ENCODE measurements around the gene PRSS21.

The PRSS21 gene

DNA sequence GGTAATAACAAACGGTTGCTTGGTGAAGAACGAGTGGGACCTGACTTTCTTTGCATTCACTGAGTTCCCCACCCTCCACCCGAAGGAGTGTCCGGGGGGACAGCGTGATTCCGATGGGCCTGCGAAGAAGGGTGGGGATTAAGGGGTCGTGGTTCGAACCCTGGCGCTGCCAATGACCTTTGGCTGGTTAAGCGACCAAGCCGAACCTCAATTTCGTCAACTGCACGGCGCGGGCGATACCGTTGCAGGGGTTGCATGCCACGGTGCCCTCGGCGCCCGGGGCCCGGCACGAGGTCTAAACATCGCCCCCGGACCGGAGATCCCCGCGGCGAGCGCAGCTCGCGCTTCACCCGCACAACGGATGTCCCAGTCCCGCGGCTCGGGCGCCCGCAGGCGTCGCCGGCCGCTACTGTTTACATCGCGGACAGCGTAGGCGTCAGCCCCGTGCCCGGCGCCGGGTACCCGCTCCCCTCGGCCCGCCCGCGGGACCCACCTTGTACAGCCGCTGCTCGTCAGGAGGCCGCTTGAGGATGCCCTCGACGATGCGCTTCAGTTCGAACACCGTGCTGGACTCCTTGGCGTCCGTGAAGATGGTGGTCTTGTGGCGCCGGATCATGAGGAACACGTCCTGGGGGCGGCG lies 40.4 kb upstream of the PRSS21 start:
- DNase-seq (peak in 2 of 3 experiments; percentile 28 to 40), ATAC-seq (replicated peaks) (peak; percentile 37)
- no peaks in the 10 kb centered on the region for H3K9me3 Mint-ChIP-seq
- peak overlapping the region; percentile 97 to 98 for H3K27ac Mint-ChIP-seq
- no peaks in the 10 kb centered on the region for H3K27me3 Mint-ChIP-seq
- peak overlapping the region; percentile 92 to 93 for H3K4me3 Mint-ChIP-seq
- peaks cover 35% of the 10 kb centered on the region for H3K36me3 Mint-ChIP-seq (ENCODE audit: insufficient read depth)
- H3K4me1 Mint-ChIP-seq (ENCODE audit: low read depth in 2 of 2), result peaks cover 28 to 44% of the 10 kb centered on the region in 2 donors

- H3K36me3 Mint-ChIP-seq (ENCODE audit: insufficient read depth), result peaks cover 27% of the 10 kb centered on the region
- peak; percentile 87 for ATAC-seq (replicated peaks)
- H3K4me1 Mint-ChIP-seq (ENCODE audit: low read depth in 2 of 2), result peaks cover 24 to 41% of the 10 kb centered on the region in 2 donors
Measured at GRCh38 chr16:2777231-2777902, 39.7 kb upstream of the PRSS21 start, which contains the start of gene ELOB. ELOB (minus strand) TSS chr16:2777280; CDS start chr16:2777239, 41 bp downstream.

GRCh38 chr16:2777903-2778629 lies 39.0 kb upstream of the PRSS21 start:
- ATAC-seq (replicated peaks) (peak; percentile 53), DNase-seq (peak; percentile 46 to 48 (median 47))
- Mint-ChIP-seq H3K27me3 (no peaks in the 10 kb centered on the region), H3K9me3 (no peaks in the 10 kb centered on the region), H3K27ac (peak overlapping the region; percentile 97 to 98), H3K4me3 (peak overlapping the region; percentile 92 to 93), H3K36me3 (ENCODE audit: insufficient read depth) (peaks cover 22% of the 10 kb centered on the region), H3K4me1 (ENCODE audit: low read depth in 2 of 2) (peaks cover 20 to 36% of the 10 kb centered on the region in 2 donors)

More at GRCh38 chr16:2777231-2777902, 39.7 kb upstream of the PRSS21 start, which contains the start of gene ELOB:
- peak; percentile 80 to 83 (median 81) for DNase-seq
- Mint-ChIP-seq H3K4me3 (peak within 1 kb of the TSS; percentile 92 to 93), H3K27me3 (no peaks in the 10 kb centered on the region), H3K27ac (peak within 1 kb of the TSS; percentile 97 to 98), H3K9me3 (no peaks in the 10 kb centered on the region)

- Mint-ChIP-seq H3K9me3 (no peaks in the 10 kb centered on the region), H3K27ac (peak overlapping the region; percentile 97 to 98), H3K4me1 (ENCODE audit: low read depth in 2 of 2) (peaks cover 20 to 36% of the 10 kb centered on the region in 2 donors), H3K36me3 (ENCODE audit: insufficient read depth) (peaks cover 22% of the 10 kb centered on the region), H3K4me3 (peak overlapping the region; percentile 92 to 93), H3K27me3 (no peaks in the 10 kb centered on the region)
- DNase-seq (no peak), ATAC-seq (replicated peaks) (no peak)
Measured at GRCh38 chr16:2778630-2778958, 38.4 kb upstream of the PRSS21 start.

DNA sequence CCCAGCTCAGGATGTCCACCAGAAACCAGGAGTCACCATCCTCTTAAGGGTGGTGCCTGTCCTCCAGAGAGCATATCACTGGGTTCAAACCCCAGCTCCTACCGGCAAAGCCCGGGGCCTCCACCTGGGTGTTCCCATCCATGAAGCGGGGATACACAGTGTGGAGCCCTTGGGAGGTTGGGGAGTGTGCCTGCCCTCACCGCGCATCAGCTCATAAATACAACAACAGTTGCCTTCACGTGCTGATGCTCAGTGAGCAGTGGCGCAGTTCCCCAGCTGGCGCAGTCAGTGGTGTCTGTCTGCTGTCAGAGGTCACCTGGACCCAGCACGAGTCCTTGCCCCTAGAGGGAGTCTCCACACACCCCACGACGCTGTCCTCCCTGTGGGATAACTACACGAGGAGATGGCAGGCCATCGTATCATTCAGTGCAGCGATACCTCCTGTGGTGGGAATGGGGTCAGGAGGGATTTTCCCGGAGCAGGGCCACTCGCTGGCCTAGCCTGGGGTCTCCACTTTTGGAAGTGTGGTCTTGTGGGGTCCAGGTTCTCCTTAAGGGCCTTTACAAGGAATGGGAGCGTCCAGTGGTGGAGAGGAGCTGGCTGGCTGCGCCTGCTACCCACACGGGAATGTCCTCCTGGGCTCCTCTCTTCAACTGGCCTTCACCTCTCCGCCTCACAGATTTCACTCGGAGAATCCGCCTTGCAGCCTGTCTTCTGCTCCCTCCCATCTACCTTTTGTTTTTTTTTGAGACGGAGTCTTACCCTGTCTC lies 37.7 kb upstream of the PRSS21 start:
- peaks cover 20 to 38% of the 10 kb centered on the region in 2 donors for H3K4me1 Mint-ChIP-seq (ENCODE audit: low read depth in 2 of 2)
- no peaks in the 10 kb centered on the region for H3K9me3 Mint-ChIP-seq
- H3K4me3 Mint-ChIP-seq, result no peak overlapping the region
- H3K36me3 Mint-ChIP-seq (ENCODE audit: insufficient read depth), result peaks cover 18% of the 10 kb centered on the region
- peak overlapping the region; percentile 88 to 97 for H3K27ac Mint-ChIP-seq
- DNase-seq (no peak), ATAC-seq (replicated peaks) (no peak)
- H3K27me3 Mint-ChIP-seq, result no peaks in the 10 kb centered on the region

GRCh38 chr16:2779978-2780898 lies 36.8 kb upstream of the PRSS21 start:
- Mint-ChIP-seq H3K36me3 (ENCODE audit: insufficient read depth) (peaks cover 17% of the 10 kb centered on the region), H3K27ac (peak overlapping the region; percentile 88 to 97), H3K27me3 (no peaks in the 10 kb centered on the region), H3K9me3 (no peaks in the 10 kb centered on the region), H3K4me1 (ENCODE audit: low read depth in 2 of 2) (peaks cover 23 to 39% of the 10 kb centered on the region in 2 donors), H3K4me3 (peak overlapping the region in 1 of 2 donors; percentile 17)
- no peak for ATAC-seq (replicated peaks)
- no peak for DNase-seq

GRCh38 chr16:2782583-2783351 lies 34.3 kb upstream of the PRSS21 start:
- H3K4me3 Mint-ChIP-seq, result no peak overlapping the region
- H3K27me3 Mint-ChIP-seq, result no peaks in the 10 kb centered on the region
- no peaks in the 10 kb centered on the region for H3K9me3 Mint-ChIP-seq
- no peak overlapping the region for H3K27ac Mint-ChIP-seq
- peaks cover 7% of the 10 kb centered on the region for H3K36me3 Mint-ChIP-seq (ENCODE audit: insufficient read depth)
- ATAC-seq (replicated peaks) (no peak), DNase-seq (no peak)
- peaks cover 15 to 26% of the 10 kb centered on the region in 2 donors for H3K4me1 Mint-ChIP-seq (ENCODE audit: low read depth in 2 of 2)

DNA sequence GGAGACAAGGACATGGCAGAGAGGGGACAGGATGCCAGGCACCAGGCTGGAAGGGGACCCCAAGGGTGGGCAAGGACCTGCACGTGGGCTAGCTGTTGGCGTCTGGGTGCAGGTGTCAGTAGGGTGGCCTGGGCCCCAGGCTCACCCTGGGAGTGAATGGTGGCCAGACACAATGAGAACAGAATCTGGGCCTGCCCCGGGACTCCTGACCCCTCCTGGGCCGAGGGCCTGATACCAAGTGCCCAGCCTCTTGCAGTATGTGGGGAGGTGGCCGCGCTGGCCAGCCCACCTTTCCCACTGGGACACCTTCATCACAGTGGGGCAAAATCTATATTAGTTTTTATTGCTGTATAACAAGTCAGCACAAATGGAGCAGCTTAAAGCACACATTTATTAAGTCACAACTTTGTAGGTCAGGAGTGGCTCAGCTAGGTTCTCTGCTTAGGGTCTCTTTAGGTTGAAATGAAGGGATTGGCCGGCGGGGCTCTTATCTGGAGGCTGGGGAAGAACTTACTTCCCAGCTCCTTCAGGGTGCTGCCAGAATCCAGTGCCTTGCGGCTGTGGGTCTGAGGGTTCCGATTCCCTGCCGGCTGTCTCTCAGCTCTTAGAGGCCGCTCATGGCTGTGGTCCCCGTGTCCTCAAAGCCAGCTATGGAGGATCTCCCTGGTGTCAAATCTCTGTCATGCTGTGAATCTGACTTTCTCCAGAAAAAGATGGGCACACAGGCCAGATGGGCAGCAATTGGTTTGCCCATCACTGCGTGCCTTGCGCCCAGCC lies 33.3 kb upstream of the PRSS21 start:
- Mint-ChIP-seq H3K27ac (no peak overlapping the region), H3K4me1 (ENCODE audit: low read depth in 2 of 2) (peaks cover 6 to 16% of the 10 kb centered on the region in 2 donors), H3K27me3 (no peaks in the 10 kb centered on the region), H3K36me3 (ENCODE audit: insufficient read depth) (no peaks in the 10 kb centered on the region), H3K9me3 (no peaks in the 10 kb centered on the region), H3K4me3 (peak overlapping the region; percentile 87)
- no peak for DNase-seq
- no peak for ATAC-seq (replicated peaks)

DNA sequence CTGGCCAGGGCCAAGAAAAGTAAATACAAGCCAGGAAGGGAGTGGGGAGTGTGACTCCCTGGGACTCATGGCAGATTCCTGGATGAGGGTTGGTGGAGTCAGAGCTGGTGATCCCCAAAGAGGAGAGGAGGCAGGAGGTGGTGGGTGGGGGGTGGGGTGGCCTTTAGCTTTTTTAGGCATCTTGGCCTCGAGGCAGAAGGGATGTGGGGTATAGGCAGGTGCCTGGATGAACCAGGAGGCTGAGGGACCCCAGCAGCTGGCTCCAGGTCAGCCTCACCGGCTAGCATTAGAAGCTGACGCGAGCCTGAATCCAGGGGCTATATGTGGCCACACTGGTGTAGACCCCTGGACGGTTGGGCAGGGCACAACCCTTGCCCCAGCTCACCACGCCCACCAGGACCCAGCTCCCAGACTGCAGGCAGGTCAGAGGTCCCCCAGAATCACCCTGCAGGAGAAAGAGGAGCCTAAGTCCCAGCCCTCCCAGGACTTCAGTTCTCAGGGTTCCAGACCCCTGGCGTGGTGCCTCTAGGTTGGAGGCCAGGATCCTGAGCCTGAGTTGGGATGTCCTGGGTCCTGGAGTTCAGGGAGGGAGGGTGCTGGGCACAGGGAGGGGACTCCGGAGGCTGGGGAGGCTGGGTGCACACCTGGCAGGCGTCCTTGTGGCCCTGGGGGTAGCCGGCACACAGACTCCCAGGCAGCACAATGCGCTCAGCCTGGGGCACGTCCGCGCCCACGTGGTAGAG lies 32.5 kb upstream of the PRSS21 start:
- ATAC-seq (replicated peaks) (no peak), DNase-seq (no peak)
- peak overlapping the region in 1 of 2 donors; percentile 75 for H3K27ac Mint-ChIP-seq
- no peaks in the 10 kb centered on the region for H3K36me3 Mint-ChIP-seq (ENCODE audit: insufficient read depth)
- H3K4me1 Mint-ChIP-seq (ENCODE audit: low read depth in 2 of 2), result peaks cover 6 to 12% of the 10 kb centered on the region in 2 donors
- peaks cover 2 to 4% of the 10 kb centered on the region in 2 donors for H3K27me3 Mint-ChIP-seq
- peak overlapping the region; percentile 87 for H3K4me3 Mint-ChIP-seq
- H3K9me3 Mint-ChIP-seq, result no peaks in the 10 kb centered on the region

- Mint-ChIP-seq H3K4me1 (ENCODE audit: low read depth in 2 of 2) (peaks cover 3 to 7% of the 10 kb centered on the region in 2 donors), H3K27ac (peak overlapping the region; percentile 25 to 75), H3K9me3 (no peaks in the 10 kb centered on the region), H3K27me3 (peaks cover 5 to 12% of the 10 kb centered on the region in 2 donors), H3K4me3 (peak overlapping the region; percentile 87), H3K36me3 (ENCODE audit: insufficient read depth) (no peaks in the 10 kb centered on the region)
- ATAC-seq (replicated peaks), result peak; percentile 75
- no peak for DNase-seq
Measured at GRCh38 chr16:2785101-2785991, 31.7 kb upstream of the PRSS21 start.

Data from effector memory CD8-positive, alpha-beta T cell (primary cell).